SK-N-SH (cell line): ENCODE data around the gene PUM1.

Experiments
- NFIC ChIP-seq: IDR thresholded peaks from 2 replicates; pipeline ENCODE4 v1.4.0; 2012; ENCODE audit warnings: borderline replicate concordance
- RFX5 ChIP-seq: IDR thresholded peaks from 2 replicates; pipeline ENCODE4 v1.6.1; 2012; ENCODE audit warnings: mild to moderate bottlenecking, improper control_type of control experiment, low read length
- TF ChIP-seq, protein P1 (sequence below): fragments of 150-350 bp; IDR thresholded peaks from 2 replicates; pipeline ENCODE4 v1.6.1; 2016; ENCODE audit warnings: mild to moderate bottlenecking, low read depth, low read length

DNA sequence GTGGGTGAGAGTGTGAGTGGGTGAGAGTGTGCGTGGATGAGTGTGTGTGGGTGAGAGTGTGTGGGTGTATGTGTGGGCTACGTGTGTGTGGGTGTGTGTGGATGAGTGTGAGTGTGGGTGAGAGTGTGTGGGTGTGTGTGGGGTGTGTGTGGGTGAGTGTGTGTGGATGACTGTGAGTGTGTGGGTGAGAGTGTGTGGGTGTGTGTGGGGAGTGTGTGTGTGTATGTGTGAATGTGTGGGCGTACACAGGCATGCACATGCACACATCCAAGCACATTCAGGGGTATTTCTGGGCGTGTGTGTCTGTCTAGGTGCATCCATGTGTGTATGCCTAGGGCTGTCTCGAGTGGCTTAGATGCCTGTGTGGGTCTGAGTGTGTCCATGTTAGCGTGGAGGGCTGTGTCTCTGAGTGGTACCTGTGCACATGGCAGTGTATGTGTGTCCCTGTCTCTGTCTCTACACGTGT, 171.0 kb downstream of the PUM1 start:
- TF ChIP-seq, protein P1, sequence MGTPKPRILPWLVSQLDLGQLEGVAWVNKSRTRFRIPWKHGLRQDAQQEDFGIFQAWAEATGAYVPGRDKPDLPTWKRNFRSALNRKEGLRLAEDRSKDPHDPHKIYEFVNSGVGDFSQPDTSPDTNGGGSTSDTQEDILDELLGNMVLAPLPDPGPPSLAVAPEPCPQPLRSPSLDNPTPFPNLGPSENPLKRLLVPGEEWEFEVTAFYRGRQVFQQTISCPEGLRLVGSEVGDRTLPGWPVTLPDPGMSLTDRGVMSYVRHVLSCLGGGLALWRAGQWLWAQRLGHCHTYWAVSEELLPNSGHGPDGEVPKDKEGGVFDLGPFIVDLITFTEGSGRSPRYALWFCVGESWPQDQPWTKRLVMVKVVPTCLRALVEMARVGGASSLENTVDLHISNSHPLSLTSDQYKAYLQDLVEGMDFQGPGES, result no peak
- TF ChIP-seq NFIC (no peak), RFX5 (no peak)
